SK-N-SH (cell line): Measurements from ENCODE around the gene HDAC8. TPM values are rescaled to one million over a fixed set of nuclear protein-coding genes. Genes with fewer than 3 reads are reported as not detected.

ENCODE experiments used
- CTCF ChIA-PET: fragments of 300-600, 350-600 bp; formaldehyde crosslinking; extraction: SDS; loops from one replicate; lab custom pipeline; 2021; lab: Yijun Ruan, JAX
- POLR2A ChIA-PET: fragments of 350-600 bp; sonication (Branson Sonifier 250); formaldehyde crosslinking; extraction: SDS; loops from one replicate; lab custom pipeline; 2020; ENCODE audit warnings: antibody characterized with exemption, inconsistent platforms; lab: Yijun Ruan, JAX
- DNase-seq: peaks from one replicate; pipeline ENCODE4 v3.0.0; 2012
- H2AFZ ChIP-seq: fragments of 200-600 bp; sonication (generic); 2 replicates; pipeline ENCODE4 v1.8.1; 2016; ENCODE audit warnings: antibody characterized with exemption, mild to moderate bottlenecking, low read depth
- H3F3A ChIP-seq: fragments of 200-600 bp; sonication (generic); replicated peaks from 2 replicates; pipeline ENCODE3; 2016; ENCODE audit warnings: antibody characterized with exemption, mild to moderate bottlenecking; ENCODE audit not compliant: insufficient read depth
- H3K27ac ChIP-seq, 2 experiments: fragments of 200-500 bp in 1 of 2; fragments of 200-600 bp in 1 of 2; sonication (Bioruptor generic) in 1 of 2; sonication (generic), shearing (Covaris generic) in 1 of 2; 2 replicates each; pipeline versions ENCODE4 v1.5.1 to v1.6.1; 2014 to 2016; ENCODE audit warnings: low read depth in 2 of 2, inconsistent platforms in 1 of 2, low read length in 1 of 2, mild to moderate bottlenecking in 1 of 2, mixed read lengths in 1 of 2
- H3K27me3 ChIP-seq: fragments of 200-600 bp; sonication (generic), shearing (Covaris generic); 2 replicates; pipeline ENCODE4 v1.6.1; 2016; ENCODE audit warnings: mixed run types; ENCODE audit not compliant: insufficient read depth
- H3K36me3 ChIP-seq, 2 experiments: fragments of 200-500 bp in 1 of 2; fragments of 200-600 bp in 1 of 2; sonication (Bioruptor generic) in 1 of 2; sonication (generic) in 1 of 2; replicated peaks in 1 of 2; 2 replicates each; pipeline versions ENCODE3 to v1.5.1; 2014 to 2016; ENCODE audit warnings: low read length in 1 of 2, mild to moderate bottlenecking in 1 of 2; ENCODE audit not compliant: insufficient read depth in 2 of 2, control insufficient read depth in 1 of 2
- H3K4me1 ChIP-seq, 2 experiments: fragments of 200-500 bp in 1 of 2; fragments of 200-600 bp in 1 of 2; sonication (Bioruptor generic) in 1 of 2; sonication (generic), shearing (Covaris generic) in 1 of 2; 2 replicates each; pipeline versions ENCODE4 v1.5.1 to v1.6.1; 2014 to 2016; ENCODE audit warnings: low read depth in 1 of 2, low read length in 1 of 2, mixed run types in 1 of 2; ENCODE audit not compliant: insufficient read depth in 2 of 2, control insufficient read depth in 1 of 2
- H3K4me2 ChIP-seq: fragments of 200-600 bp; sonication (generic), shearing (Covaris generic); 2 replicates; pipeline ENCODE4 v1.6.1; 2017; ENCODE audit warnings: mixed run types
- H3K4me3 ChIP-seq, 2 experiments: fragments of 200-500 bp in 1 of 2; fragments of 200-600 bp in 1 of 2; sonication (Bioruptor generic) in 1 of 2; sonication (generic), shearing (Covaris generic) in 1 of 2; 2 replicates each; pipeline versions ENCODE4 v1.5.1 to v1.8.1; 2014 to 2016; ENCODE audit warnings: low read depth in 2 of 2, inconsistent platforms in 1 of 2, low read length in 1 of 2, mild to moderate bottlenecking in 1 of 2, mixed read lengths in 1 of 2, moderate library complexity in 1 of 2
- H3K79me2 ChIP-seq: fragments of 200-600 bp; sonication (generic); 2 replicates; pipeline ENCODE4 v1.8.1; 2017; ENCODE audit warnings: mild to moderate bottlenecking; ENCODE audit not compliant: insufficient read depth
- H3K9ac ChIP-seq: fragments of 200-600 bp; sonication (generic); 2 replicates; pipeline ENCODE4 v1.6.1; 2017; ENCODE audit warnings: mixed run types
- H3K9me2 ChIP-seq: fragments of 200-600 bp; sonication (generic); 2 replicates; pipeline ENCODE4 v1.6.1; 2017; ENCODE audit warnings: mixed run types
- H3K9me3 ChIP-seq: fragments of 200-600 bp; sonication (generic); 2 replicates; pipeline ENCODE4 v1.6.1; 2017; ENCODE audit warnings: mixed run types, mild to moderate bottlenecking, moderate library complexity
- H4K20me1 ChIP-seq: fragments of 200-600 bp; sonication (generic); 2 replicates; pipeline ENCODE4 v1.6.1; 2017; ENCODE audit warnings: mild to moderate bottlenecking, mixed run types; ENCODE audit not compliant: insufficient read depth
- CHD2 ChIP-seq: fragments of 150-350 bp; IDR thresholded peaks from 2 replicates; pipeline ENCODE4 v1.6.1; 2018; ENCODE audit warnings: low read length; ENCODE audit not compliant: partially characterized antibody
- CTCF ChIP-seq: fragments of 200-600 bp; sonication (generic); IDR thresholded peaks from 2 replicates; pipeline ENCODE4 v1.6.1; 2017; ENCODE audit warnings: antibody characterized with exemption, mild to moderate bottlenecking, moderate library complexity
- EP300 ChIP-seq, 2 experiments: IDR thresholded peaks; 2 replicates each; pipeline versions ENCODE4 v1.4.0 to v1.6.1; 2012; ENCODE audit warnings: borderline replicate concordance in 1 of 2, low read depth in 1 of 2, low read length in 1 of 2
- FOXM1 ChIP-seq: IDR thresholded peaks from 2 replicates; pipeline ENCODE4 v1.4.0; 2012; ENCODE audit warnings: low read depth, mild to moderate bottlenecking
- MAX ChIP-seq: IDR thresholded peaks from 2 replicates; pipeline ENCODE4 v1.4.0; 2012; ENCODE audit warnings: low read depth
- MXI1 ChIP-seq: IDR thresholded peaks from 2 replicates; pipeline ENCODE4 v1.6.1; 2012; ENCODE audit warnings: mild to moderate bottlenecking, low read depth, low read length, improper control_type of control experiment
- SIN3A ChIP-seq: IDR thresholded peaks from 2 replicates; pipeline ENCODE4 v1.6.1; 2012; ENCODE audit warnings: low read depth, mild to moderate bottlenecking, low read length, moderate library complexity, borderline replicate concordance
- TAF1 ChIP-seq: IDR thresholded peaks from 2 replicates; pipeline ENCODE4 v1.6.1; 2012; ENCODE audit warnings: low read depth, mild to moderate bottlenecking, low read length, moderate library complexity, borderline replicate concordance
- TEAD4 ChIP-seq: IDR thresholded peaks from 2 replicates; pipeline ENCODE4 v1.4.0; 2012; ENCODE audit warnings: mild to moderate bottlenecking, borderline replicate concordance; ENCODE audit not compliant: insufficient read depth
- YY1 ChIP-seq: IDR thresholded peaks from 2 replicates; pipeline ENCODE4 v1.4.0; 2012; ENCODE audit warnings: low read depth, mild to moderate bottlenecking
- WGBS: methylation state at CpG from one replicate; pipeline ENCODE4 v1.1.6; 2017; ENCODE audit warnings: low lambda C conversion rate; 5-methylcytosine and 5-hydroxymethylcytosine counted together
- polyA plus RNA-seq, 3 experiments: library from polyadenylated mRNA; depleted of rRNA; stranded (reverse); fragments of >200 nt; gene quantifications; 2 replicates each; pipeline ENCODE4 v1.2.3, GENCODE V29; 2012
- TF ChIP-seq, protein P1 (sequence below): IDR thresholded peaks from 2 replicates; pipeline ENCODE4; 2012
- TF ChIP-seq, protein P2 (sequence below): IDR thresholded peaks from 2 replicates; pipeline ENCODE4 v1.6.1; 2012; ENCODE audit warnings: mild to moderate bottlenecking, low read depth, low read length, moderate library complexity

Gene HDAC8
- polyA plus RNA-seq, 1 of the 3 experiments (the other 2 are of a cell fraction): 30.6 TPM

DNA sequence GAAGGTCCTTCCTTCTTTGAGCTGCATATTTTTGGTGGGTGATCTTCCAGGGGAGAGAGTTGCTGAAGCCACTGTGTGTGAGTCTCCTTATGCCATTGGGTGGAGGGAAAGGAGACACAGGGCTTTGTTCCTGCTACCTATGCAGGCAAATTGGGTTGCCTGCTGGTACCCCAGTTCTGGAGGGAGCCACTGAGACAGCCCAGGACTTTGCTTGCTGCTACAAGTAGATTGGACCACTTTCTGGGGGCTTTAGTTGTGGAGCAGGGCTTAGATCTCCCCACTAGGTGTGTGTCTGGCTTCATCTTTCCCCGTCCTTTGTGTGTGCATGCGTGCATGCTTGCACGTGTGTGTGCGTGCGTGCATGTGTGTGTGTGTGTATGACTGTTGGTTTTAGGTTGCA, 276.9 kb downstream of the HDAC8 start:
- Histone ChIP-seq H3K9me2 (no peaks in the 10 kb centered on the region), H3K4me1 (no peaks in the 10 kb centered on the region), H2AFZ (no peak overlapping the region), H3K36me3 (no peaks in the 10 kb centered on the region), H3K27ac (no peak overlapping the region), H3K9me3 (no peaks in the 10 kb centered on the region), H4K20me1 (no peaks in the 10 kb centered on the region), H3K79me2 (no peaks in the 10 kb centered on the region), H3F3A (no peaks in the 10 kb centered on the region), H3K27me3 (peaks cover 10% of the 10 kb centered on the region; the same call in 1 of the 2 replicates), H3K4me2 (no peak overlapping the region), H3K9ac (no peak overlapping the region), H3K4me3 (no peak overlapping the region)
- CTCF ChIA-PET: interaction anchor here (1.2 kb wide), 1 partner anchor 19 kb away, joined by 6 read pairs; the partner anchor contains the start of gene RPS4X
- 20% methylated on average over 5 of the region's 5 CpGs for WGBS
- DNase-seq: no peak
- POLR2A ChIA-PET: no interaction called here
- TF ChIP-seq CHD2 (no peak), MAX (no peak)
- TF ChIP-seq, protein P1, sequence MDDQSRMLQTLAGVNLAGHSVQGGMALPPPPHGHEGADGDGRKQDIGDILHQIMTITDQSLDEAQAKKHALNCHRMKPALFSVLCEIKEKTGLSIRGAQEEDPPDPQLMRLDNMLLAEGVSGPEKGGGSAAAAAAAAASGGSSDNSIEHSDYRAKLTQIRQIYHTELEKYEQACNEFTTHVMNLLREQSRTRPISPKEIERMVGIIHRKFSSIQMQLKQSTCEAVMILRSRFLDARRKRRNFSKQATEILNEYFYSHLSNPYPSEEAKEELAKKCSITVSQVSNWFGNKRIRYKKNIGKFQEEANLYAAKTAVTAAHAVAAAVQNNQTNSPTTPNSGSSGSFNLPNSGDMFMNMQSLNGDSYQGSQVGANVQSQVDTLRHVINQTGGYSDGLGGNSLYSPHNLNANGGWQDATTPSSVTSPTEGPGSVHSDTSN: no peak

GRCh38 chrX:72294497-72294896, 278.1 kb downstream of the HDAC8 start:
- Histone ChIP-seq H3K4me2 (no peak overlapping the region), H3K27me3 (peaks cover 5% of the 10 kb centered on the region; the same call in 1 of the 2 replicates), H3K36me3 (no peaks in the 10 kb centered on the region), H3K79me2 (no peaks in the 10 kb centered on the region), H3F3A (no peaks in the 10 kb centered on the region), H3K4me1 (no peaks in the 10 kb centered on the region), H3K4me3 (no peak overlapping the region), H3K9me3 (no peaks in the 10 kb centered on the region), H3K9ac (no peak overlapping the region), H3K27ac (no peak overlapping the region), H4K20me1 (no peaks in the 10 kb centered on the region), H3K9me2 (no peaks in the 10 kb centered on the region), H2AFZ (no peak overlapping the region)
- DNase-seq: no peak
- ChIA-PET POLR2A (no interaction called here), CTCF (interaction anchor here (1.2 kb wide), 1 partner anchor 18 kb away, joined by 6 read pairs; the partner anchor contains the start of gene RPS4X)
- 4% methylated on average over 1 of the region's 1 CpG for WGBS
- TF ChIP-seq CTCF (peak; percentile 49), MXI1 (no peak)

GRCh38 chrX:72282302-72282701, 290.3 kb downstream of the HDAC8 start:
- Histone ChIP-seq H4K20me1 (no peaks in the 10 kb centered on the region), H3K9me2 (no peaks in the 10 kb centered on the region), H3K4me1 (no peaks in the 10 kb centered on the region), H3K27ac (no peak overlapping the region), H3K9ac (no peak overlapping the region), H3K4me2 (no peak overlapping the region), H3K9me3 (no peaks in the 10 kb centered on the region), H3K79me2 (no peaks in the 10 kb centered on the region), H3K27me3 (peaks cover 6% of the 10 kb centered on the region; the same call in 1 of the 2 replicates), H3K36me3 (no peaks in the 10 kb centered on the region), H2AFZ (no peak overlapping the region), H3F3A (peaks cover 8% of the 10 kb centered on the region), H3K4me3 (no peak overlapping the region)
- ChIA-PET CTCF (interaction anchor here (0.7 kb wide), 1 partner anchor 16 kb away, joined by 3 read pairs; no protein-coding TSS in a partner anchor), POLR2A (no interaction called here)
- WGBS: 95% methylated on average over 1 of the region's 1 CpG
- DNase-seq: no peak
- no peak for TF ChIP-seq TEAD4
- TF ChIP-seq SIN3A: no peak
- TF ChIP-seq, protein P1: no peak
- no peak for TF ChIP-seq YY1
- no peak for TF ChIP-seq TAF1
- TF ChIP-seq MXI1: no peak
- TF ChIP-seq FOXM1: no peak
- TF ChIP-seq, protein P2, sequence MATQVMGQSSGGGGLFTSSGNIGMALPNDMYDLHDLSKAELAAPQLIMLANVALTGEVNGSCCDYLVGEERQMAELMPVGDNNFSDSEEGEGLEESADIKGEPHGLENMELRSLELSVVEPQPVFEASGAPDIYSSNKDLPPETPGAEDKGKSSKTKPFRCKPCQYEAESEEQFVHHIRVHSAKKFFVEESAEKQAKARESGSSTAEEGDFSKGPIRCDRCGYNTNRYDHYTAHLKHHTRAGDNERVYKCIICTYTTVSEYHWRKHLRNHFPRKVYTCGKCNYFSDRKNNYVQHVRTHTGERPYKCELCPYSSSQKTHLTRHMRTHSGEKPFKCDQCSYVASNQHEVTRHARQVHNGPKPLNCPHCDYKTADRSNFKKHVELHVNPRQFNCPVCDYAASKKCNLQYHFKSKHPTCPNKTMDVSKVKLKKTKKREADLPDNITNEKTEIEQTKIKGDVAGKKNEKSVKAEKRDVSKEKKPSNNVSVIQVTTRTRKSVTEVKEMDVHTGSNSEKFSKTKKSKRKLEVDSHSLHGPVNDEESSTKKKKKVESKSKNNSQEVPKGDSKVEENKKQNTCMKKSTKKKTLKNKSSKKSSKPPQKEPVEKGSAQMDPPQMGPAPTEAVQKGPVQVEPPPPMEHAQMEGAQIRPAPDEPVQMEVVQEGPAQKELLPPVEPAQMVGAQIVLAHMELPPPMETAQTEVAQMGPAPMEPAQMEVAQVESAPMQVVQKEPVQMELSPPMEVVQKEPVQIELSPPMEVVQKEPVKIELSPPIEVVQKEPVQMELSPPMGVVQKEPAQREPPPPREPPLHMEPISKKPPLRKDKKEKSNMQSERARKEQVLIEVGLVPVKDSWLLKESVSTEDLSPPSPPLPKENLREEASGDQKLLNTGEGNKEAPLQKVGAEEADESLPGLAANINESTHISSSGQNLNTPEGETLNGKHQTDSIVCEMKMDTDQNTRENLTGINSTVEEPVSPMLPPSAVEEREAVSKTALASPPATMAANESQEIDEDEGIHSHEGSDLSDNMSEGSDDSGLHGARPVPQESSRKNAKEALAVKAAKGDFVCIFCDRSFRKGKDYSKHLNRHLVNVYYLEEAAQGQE: no peak
- TF ChIP-seq EP300 (IDR thresholded peaks at IDR 0.05; ENCODE audit: borderline replicate concordance in 1 of 2, low read depth in 1 of 2, low read length in 1 of 2): no peak
